CD4-positive, alpha-beta T cell treated with Interleukin-15 for 4 hours (primary cell): Measurements from ENCODE around the gene BNIP5.

ENCODE experiments used
- DNase-seq: peaks from one replicate; pipeline ENCODE4 v3.0.0-alpha.2; 2020; ENCODE audit warnings: low spot score

The BNIP5 gene

DNA sequence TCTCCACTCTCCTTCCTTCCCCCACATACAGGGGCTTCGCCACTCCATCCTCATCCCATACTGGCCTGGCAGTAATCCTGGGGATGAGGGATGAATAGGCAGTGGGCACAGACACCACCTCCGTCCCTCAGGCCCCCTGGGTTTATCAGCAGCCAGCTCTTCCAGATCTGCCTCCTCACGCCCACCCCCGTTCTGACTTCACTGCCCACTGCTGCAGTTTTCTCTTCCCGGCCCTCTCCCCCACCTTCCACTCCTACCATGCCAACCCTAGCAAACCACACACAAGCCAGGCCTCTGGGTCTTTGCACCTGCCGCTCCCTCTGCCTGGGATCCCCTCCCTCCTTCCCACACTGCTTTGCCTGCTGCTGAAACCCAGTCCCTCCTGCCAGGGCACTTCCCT lies 44.5 kb downstream of the BNIP5 start:
- no peak for DNase-seq

DNA sequence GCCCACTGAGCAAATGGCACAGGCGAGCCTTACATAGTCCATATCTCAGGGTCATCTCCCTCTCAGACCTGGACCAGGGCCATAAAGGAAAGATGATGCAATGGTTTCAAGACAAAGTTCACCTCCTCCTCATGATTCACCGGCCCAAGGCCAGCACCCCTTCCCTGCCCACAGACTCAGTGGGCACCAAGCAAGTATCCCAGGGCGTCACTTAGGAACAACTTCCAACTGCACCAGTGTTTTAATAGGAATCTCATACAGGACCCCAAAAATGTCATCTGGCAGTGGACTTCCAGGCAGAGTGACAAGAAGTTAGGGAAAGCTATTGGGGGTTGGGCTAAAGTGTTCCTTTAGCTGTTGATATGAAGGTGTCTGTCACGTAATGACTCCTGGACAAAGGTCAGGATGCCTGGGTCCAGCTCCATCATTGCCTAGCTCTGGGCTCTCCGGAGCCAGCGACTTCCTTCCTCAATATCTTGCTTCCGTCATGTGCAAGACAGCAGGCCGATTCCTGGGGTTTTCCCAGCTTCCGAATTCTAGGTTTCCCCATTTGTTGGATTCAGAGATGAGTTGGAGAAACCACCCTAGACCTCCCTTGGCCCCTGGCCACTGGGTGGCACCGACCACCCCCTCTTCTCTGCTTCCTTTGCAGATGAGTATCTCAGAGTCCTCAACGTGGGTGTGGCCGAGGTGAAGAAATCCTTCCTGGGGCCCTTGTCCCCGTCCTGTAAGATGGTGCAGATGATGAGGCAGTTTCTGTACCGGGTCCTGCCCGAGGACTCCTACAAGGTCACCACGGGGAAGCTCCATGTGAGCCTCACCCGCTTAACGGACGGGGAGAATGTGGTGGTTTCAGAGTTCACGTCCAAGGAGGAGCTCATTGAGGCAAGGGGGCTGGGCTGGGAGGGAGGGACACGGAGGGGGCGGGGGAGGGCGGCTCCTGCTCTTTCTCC lies 45.7 kb downstream of the BNIP5 start:
- no peak for DNase-seq

DNA sequence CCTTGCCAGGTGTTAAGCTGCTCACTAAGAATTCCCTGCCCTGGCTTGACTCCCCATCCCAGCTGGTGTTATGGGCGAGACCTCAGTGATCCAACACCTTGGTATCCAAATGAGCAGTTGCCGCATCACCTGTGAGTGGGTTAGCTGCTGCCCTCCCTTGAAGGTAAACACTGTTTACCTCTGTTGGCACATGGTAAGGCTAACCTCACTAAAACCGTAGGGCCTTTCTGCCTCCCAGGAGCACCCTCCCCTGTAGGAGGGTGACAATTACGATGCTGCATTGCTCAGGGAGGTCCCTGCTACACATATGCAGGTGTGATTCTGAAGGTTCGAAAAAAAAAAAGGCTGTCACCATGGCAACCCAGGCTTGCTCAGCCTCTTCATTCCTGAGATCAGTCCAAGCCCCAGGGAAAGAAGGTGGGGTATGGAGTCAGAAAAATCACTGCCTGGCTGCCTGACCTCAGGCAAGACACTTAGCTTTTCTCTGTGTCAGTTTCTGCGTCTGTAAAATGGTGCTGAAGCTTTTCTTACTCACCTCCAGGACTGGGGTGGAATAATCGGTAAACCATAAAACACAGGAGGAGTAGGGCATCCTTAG lies 47.3 kb downstream of the BNIP5 start:
- DNase-seq, result no peak

DNA sequence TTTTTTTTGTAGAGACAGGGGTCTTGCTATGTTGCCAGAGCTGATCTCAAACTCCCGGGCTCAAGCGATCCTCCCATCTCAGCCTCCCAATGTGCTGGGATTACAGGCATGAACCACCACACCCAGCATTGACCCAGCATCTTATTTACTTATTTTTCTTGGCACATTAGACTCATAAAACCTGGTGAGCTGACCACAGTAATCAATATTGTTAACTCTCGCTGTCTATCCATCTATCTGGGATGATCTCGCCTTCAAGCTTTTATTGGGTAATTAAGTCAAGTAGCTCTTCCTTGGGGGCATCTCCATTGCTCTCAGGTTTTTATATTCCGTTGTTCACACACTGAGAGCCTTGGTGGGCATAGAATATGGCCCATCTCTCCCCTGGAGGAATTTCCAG lies 49.8 kb downstream of the BNIP5 start:
- DNase-seq, result no peak

DNA sequence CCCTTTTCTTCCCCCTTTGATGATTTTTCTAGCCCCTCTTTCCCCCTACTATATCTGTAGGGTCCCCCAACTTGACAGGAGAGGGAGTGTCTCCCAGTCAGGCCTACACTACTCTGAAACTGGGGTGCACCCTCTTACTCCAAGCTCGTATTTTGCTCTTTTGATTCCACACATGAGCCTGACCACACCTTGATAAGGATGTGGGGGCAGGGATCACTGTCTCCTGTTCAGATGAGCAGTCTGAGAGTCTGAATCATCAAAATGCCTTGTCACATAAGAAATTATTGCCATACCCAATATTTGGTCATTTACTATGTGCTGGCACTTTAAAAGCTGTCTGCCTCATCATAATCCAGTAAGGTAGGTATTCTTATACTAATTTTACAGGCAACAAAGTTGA lies 50.9 kb downstream of the BNIP5 start:
- no peak for DNase-seq

DNA sequence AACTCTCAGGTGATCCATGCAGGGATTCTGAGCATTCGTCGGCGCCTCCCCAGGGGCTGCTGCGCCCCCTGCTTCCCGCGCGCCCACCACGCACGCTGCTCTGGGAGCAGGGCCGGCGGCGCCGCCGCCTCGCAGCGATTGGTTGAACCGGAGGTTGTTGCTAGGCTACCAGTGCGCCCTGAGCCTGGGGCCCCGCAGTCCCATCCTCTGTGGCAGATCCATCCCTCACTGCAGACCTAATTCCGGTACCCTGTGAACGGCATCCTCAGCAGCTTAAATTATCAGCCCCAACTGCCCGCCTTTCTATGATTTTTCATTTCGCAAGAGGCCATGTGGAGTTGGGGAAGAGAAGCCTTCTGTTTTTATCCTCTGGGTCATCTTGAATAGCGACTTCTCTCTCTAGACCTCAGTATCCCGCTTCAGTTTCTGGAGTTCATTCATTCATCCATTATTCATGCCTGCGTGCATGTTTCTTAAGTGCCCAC lies 51.5 kb downstream of the BNIP5 start:
- DNase-seq, result no peak

DNA sequence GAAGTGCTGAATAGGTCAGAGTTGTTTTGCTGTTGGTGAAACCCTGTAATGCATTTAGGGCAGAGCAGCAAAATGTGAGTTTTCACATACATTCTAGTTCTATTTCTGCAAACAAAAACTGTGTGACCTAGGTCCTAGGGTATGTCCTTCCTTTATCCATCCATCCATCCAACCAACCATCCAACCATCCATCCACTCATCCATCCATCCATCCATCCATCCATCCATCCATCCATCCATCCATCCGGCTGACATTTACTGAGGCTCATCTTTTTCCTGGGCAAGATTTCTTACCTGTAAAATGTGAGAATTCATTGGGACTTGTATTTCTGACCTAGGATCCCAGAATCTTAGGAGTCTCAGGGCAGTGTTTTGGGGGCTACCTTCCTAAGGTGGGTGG lies 52.3 kb downstream of the BNIP5 start:
- DNase-seq, result no peak

DNA sequence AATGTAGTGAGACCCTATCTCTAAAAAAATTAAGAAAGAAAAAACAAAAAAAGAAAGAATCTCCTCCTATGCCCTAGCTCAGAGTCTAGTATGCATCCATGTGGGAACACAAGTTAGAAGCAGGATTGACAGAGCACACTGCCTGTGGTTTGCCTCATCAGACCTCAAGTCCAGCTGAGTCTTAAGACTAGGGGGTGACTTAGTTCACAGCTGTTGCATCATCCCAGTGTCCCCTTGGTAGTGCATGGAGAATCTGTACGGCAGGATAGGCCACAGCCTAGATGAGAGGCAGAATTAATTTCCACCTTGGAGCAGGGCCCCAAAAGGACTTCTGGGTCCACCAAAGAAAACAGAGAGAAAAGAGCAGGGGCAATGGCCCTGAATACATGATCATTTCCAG lies 53.1 kb downstream of the BNIP5 start:
- DNase-seq, result no peak

DNA sequence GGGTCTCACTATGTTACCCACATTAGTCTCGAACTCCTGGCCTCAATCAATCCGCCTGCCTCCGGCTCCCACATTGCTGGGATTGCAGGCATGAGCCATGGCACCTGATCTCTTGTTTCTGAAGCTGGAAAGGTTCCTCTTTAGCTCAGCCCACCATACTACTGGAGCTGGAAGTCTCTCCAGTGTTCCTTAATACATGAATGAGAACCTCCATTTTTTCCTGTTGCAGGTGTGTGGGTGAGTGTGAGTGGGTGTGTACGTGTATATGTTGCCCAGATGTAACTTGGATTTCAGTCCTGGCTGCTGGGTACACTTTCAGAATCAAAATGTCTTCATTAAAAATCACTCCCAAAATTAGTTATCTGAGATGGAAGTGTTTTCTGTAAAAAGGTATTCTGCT lies 55.7 kb downstream of the BNIP5 start:
- DNase-seq, result no peak

DNA sequence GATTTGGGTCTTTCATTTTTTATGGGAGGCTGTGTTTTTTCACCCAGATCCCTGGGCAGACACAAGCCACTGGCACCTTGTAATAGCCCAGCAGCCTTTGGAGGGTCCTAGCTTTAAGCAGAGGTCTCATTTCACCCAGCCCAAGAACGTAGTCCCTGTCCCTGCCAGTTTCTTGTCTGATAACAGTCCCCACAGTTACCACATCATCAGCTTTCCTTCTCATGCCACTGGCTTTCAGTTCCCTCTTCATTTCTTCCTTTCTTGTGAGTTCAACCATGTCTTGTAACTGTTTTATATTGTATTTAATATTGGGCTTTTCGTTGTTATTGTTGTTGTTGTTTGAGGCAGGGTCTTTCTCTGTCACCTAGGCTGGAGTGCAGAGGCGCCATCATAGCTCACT lies 56.2 kb downstream of the BNIP5 start:
- DNase-seq, result no peak

DNA sequence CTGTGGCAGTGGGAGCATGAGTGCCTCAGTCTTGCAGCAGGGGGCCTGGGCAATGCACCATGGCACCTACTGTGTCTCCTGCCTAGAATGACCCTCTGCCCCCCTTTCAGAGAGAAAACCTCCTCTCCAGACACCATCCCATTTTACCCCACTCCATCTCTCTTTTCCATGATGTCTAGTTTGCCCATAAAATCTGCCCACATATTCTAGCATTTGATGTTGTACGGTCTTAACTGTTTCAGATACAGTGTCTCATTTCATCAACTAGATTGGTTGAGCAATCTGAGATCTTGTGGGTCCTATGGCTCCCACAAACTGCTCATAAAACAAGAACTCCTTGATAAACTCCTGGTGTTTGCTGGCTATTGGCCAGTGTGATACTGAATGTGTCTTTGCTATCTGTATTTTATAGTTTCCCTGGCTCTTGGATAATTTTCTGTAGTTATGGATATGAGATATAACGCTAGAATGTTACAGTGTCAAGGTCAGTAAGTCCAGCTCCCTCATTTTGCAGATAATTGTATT lies 58.7 kb downstream of the BNIP5 start:
- no peak for DNase-seq

DNA sequence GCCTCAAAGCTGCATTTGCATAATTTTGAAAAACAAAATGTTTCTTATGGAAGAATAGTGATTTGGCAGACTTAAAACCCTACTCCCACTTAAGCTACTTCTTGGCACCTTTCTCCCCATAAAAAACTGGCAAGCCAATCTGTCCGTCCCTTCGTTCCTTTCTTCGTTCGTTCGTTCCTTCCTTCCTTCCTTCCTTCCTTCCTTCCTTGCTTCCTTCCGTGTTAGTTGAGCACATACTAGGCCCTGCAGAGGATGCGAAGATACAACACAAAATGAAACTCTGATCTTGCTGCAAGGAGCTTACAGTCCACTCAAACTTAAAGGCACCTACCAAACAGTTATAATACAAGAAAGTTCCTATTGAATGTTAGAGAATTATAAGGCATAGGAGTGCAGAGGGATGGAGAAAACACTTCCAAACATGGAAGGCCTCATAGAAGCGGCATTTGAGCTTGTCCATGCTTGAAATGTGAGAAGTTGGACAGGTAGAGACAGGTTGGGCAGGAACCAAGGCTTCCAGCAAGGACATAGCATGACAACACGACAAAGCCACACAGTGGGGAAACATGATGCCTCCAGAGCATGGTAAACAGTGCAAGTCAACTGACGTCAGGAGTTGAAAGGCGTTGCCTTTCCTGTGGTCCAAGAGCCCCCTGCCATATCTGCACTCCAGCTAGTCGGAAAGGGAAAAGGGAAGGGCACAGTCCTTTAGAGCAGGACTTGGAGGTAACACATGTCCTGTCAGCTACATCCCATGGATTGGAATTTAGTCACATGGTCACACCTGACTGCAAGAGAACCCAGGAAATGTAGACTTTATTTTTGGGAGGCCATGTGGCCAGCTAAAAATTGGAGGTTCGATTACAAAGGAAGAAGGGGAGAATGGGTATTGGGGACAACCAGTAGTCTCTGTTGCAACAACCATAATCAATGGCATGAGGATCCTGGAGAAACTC lies 59.8 kb downstream of the BNIP5 start:
- DNase-seq, result no peak

DNA sequence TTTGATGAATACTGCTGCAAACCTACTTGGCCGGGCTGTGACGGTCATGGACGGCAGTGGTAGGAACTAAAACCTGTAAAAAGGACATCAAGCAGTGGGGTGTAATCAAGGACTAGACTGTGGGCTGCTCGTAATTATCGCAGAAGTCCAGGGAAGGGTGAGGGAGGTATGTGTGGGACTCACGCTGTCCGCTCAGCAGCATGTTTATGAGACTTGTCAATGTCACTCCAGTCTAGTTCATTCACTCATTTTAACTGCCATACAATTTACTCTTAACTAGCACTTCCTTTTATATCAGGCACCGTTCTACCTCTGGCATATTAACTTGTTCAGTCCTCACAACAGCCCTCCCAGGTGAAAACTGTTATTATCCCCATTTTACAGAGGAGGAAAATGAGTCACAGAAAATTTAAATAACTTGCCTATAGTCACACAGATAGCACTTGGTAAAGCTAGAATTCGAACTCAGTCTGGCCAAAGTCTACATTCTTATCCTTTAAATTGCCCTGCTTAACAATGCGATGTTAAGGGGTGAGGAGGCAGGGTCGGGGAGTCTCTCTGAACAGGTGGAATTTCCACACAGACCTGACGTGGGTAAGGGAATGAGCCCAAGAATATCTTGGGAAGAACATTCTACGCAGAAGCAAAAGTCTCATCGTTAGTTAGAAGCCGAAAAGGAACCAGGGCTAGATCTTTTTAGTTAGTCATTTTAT lies 62.7 kb downstream of the BNIP5 start:
- no peak for DNase-seq

DNA sequence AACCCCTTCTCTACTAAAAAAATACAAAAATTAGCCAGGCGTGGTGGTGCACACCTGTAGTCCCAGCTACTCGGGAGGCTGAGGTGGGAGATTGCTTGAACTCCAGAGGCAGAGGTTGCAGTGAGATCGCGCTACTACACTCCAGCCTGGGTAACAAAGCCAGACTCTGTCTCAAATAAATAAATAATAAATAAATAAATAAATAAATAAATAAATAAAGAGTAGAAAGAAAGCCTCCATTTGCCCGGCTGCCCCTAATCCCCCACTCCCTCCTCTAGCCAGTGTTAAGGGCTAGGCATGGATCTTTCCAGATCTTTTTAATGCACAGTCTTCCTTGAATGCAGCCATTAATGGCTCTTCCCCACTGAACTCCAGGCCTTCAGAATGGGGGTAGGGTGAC lies 63.6 kb downstream of the BNIP5 start:
- no peak for DNase-seq

DNA sequence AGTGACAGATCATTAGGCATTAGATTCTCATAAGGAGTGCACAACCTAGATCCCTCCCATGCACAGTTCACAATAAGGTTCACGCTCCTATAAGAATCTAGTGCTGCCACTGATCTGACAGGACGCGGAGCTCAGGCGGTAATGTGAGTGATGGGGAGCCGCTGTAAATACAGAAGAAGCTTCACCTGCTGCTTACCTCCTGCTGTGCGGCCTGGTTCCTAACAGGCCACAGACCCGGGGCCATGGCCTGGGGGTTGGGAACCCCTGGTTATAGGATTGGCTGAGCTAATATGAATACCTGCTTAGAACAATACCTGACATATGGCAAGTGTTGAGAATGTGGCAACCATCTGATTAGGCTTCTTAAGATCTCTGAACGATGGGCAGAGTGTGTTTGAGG lies 64.5 kb downstream of the BNIP5 start:
- DNase-seq, result no peak

DNA sequence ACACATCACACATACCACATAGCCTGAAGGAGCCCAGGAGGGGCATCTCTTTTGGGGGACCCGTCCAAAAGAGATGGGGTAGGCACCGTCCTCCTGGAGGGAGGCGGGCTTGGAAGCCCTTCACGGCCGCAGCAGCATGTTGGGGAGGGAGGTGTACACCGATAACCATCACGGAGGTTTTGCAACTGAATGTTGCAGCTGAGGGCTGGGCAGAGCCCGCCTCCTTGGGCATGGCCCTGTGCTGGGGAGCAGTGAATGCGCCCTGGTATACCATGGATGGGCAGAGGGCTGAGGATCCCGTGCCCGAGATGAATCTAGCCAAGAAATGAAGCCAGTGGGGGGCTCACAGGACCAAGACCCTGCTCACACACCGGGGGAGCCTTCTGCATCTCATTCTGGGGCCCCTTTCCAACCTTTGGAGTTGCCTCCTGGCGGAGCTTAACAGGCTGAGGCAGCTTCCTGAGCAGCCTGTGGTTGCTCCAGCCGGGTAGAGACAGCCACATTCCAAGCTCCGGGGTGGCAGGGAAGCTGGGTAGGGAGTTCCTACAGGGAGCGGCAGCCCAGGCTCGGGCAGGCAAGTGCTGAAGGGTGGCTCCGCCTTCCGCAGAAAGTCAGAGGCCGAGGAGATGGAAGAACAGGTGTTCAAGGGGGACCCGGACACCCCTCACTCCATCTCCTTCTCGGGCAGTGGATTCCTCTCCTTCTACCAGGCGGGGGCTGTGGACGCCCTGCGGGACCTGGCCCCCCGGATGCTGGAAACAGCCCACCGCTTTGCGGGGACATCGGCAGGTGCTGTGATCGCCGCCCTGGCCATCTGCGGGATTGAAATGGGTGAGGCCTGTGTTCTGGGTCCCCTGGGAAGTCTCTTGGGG lies 66.6 kb downstream of the BNIP5 start, which contains the start of gene PNPLA1:
Gene PNPLA1 (plus strand): TSS at position 227 of the 872 bp plus-strand sequence. CDS start 400 bp downstream, at position 627.
- no peak for DNase-seq

DNA sequence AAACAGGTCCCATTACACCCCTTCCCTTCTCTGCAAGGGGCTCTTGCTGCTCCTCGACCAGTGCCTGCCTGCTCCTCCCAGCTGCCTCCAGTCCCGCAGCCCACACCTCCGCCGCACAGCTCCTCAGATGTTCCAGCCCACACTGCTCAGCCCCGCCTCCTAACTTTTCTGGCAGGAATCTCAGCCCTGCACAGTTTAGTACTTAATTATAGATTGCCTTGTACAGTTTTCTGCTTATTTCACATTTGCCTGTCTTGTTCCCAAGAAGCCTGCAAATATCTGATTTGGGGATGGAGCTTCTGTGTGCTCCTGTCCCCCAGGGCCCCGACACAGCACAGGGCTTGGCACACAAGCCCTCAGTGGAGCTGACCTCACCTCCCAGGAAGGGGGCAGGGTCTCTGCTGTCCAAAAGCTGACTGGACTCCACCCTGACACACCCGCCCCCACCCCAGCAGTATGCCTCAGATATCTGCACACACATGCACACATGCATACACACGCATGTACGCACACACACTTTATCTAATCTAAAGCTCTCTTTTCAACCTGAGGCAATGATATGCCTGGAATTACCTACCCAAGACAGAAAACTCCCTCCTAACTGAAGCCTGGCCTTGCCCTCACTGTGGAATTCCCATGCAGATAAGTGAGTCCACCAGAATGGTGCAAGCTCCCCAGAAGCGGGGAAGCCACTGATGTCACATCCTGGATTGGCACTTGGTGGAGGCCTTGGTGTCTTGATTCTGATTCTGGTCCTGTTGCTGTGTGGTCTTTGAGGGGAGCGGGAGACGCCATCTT lies 68.0 kb downstream of the BNIP5 start:
- no peak for DNase-seq

DNA sequence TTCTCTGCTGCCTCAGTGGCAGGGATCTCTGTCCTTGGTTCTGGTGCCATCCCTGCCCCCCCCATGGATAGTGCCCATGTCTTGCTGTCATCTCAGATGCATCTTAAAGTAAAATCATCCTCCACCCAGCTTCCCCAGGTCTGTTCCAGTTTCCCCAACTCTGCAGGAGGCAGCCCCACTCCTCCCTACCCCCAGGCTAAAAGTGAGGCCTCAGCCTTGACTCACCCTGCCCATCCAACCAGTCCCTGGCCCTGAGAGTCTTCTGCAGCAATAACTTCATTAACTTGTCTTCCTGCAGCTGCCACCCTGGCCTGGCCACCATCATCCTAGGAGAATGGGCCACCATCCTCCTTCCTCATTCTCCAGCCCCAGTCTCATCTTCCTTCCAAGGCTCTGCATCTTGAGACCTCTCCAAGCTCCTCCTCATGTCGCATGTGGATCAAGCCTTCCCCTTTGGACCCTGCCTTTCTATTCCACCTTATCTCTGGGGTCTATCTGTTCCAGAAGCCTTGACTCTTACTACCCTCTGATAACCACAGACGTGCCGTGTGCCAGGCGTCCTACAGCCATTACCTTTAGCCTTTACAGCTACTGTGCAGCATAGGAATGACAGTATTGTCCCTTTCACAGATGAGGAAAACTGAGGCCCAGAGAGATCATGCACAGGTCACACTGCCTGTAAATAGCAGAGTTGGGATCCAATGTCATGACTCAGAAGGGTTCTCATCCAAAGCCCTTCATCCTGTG lies 68.8 kb downstream of the BNIP5 start:
- DNase-seq, result no peak
